Measurements from ENCODE around the gene CORO2B.
"Not testable (repeated sequence)": the region's sequence is repeated elsewhere in the genome, so short reads cannot be mapped to it uniquely, and the experiment has no call there.

Gene CORO2B

GRCh38 chr15:68730976-68731897 lies 152.4 kb downstream of the CORO2B start:
- DNase-seq (ENCODE audit: low spot score): no peak

GRCh38 chr15:68732451-68732850 lies 153.7 kb downstream of the CORO2B start:
- no peak for DNase-seq (ENCODE audit: low spot score)

GRCh38 chr15:68733666-68734065 lies 154.9 kb downstream of the CORO2B start:
- no peak for DNase-seq (ENCODE audit: low spot score)

GRCh38 chr15:68734352-68734751 lies 155.6 kb downstream of the CORO2B start:
- no peak for DNase-seq (ENCODE audit: low spot score)

DNA sequence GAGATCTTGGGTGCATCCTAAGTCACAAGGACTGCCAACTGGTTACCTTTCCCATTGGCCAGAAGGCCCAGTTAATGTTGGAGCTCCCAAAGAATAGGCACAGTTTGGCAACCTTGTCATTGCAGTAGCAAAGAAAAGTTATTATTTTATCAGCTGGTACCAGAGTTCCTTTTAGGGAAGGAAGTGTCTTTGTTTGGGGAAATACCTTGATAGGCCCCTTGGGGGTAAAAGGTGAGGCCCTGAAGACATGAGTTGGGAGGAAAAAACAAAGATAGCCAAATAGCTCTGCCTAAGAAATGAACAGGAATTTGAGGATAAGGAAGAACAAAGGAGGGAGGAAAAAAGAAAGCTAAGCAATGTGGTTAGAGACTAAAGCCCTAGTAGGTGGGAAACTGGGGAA lies 156.1 kb downstream of the CORO2B start:
- DNase-seq (ENCODE audit: low spot score): no peak

DNA sequence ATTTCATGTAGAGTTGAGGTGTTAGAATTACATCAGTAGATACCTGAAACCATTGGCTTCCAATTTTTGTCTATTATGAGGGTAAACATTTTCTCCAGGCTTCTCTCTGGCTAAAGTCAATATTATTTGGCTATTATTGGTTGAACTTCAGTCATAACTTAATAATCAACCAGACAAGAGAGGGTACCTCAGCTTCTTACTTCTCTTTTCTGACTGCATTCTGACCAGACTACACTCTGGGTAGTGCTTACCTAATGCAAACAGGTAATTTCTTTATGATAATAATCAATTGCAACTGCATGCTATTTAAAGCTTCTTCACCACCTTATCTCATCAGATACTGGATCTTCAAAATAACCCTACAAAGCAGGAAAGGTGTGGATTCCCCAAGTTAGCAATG lies 156.8 kb downstream of the CORO2B start:
- DNase-seq (ENCODE audit: low spot score): no peak

- no peak for DNase-seq (ENCODE audit: low spot score)
Observed at GRCh38 chr15:68739390-68740080, 160.7 kb downstream of the CORO2B start.

DNA sequence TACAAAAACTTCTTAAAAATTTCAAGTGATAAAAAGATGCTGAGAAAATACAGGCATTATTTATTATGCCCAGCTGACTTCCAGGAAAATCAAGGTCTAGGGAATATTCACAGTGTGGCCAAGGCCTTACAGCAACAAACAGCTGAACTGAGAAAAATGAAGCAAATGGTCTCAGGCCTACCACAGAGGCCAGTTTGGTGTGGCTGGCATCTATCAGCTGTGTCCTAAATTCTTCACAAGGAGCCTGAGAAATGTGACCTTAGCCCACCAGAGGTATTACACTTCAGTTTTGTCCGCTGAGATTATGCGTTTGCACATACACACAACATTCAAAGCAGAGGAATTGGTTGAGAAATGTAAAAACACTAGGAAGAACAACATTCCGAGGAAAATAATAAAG lies 164.5 kb downstream of the CORO2B start:
- no peak for DNase-seq (ENCODE audit: low spot score)

DNA sequence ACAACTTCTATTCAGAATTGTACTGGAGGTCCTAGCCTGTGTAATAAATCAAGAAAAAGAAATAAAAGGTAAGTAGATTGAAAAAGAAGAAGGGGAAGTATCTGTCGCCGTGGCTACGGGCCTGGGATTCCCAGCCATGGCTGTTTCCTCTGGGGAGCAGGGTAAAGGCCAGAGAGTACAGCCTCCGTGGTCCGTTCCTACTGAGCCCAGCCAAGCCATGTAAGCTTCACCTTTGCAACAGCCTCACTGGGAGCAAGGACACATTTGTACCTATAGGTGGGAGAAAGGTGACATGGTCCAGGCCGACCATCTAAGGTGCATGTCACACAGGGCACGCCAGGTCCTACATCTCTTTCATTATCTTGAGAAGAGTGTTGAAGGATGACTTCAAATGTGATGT lies 170.6 kb downstream of the CORO2B start:
- no peak for DNase-seq (ENCODE audit: low spot score)

- no peak for DNase-seq (ENCODE audit: low spot score)
Observed at GRCh38 chr15:68749793-68750192, 171.0 kb downstream of the CORO2B start.

DNA sequence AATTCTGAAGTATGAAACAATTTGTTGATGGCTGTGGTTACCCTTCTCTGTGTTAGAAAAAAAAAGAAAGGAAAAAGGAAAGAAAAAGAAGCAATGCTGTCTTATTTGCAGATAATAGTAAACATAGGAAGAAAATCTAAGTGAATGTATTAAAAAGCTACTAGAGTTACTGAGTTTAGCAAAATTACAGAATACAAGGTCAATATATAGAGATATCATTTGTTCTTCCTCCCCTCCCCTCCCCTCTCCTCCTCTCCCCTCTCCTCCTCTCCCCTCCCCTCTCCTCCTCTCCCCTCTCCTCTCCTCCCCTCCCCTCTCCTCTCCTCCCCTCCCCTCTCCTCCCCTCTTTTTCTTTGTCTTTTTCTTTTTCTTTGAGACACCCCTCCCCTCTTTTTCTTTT lies 172.8 kb downstream of the CORO2B start:
- DNase-seq (ENCODE audit: low spot score): no peak

- no peak for DNase-seq (ENCODE audit: low spot score)
Observed at GRCh38 chr15:68755731-68756130, 176.9 kb downstream of the CORO2B start.

DNA sequence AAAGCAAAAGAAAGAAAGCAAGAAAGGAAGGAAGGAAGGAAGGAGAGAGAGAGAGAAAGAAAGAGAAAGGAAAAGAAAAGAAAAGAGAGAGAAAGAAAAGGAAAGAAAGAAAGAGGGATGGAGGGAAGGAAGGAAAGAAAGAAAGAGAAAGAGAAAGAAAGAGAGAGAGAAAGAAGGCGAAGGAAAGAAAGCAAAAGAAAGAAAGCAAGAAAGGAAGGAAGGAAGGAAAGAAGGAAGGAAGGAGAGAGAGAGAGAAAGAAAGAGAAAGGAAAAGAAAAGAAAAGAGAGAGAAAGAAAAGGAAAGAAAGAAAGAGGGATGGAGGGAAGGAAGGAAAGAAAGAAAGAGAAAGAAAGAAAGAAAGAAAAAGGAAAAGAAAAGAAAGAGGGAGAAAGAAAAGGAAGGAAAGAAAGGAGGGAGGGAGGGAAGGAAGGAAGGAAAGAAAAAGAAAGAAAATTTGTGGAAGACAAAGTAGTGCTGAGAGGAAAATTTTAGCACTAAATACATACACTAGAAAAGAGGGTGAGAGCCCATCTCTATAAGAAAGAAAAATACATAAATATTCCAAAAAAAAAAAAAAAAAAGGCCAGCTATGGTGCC lies 181.3 kb downstream of the CORO2B start:
- not testable (repeated sequence) for DNase-seq (ENCODE audit: low spot score)

GRCh38 chr15:68763063-68763462 lies 184.3 kb downstream of the CORO2B start:
- no peak for DNase-seq (ENCODE audit: low spot score)

DNA sequence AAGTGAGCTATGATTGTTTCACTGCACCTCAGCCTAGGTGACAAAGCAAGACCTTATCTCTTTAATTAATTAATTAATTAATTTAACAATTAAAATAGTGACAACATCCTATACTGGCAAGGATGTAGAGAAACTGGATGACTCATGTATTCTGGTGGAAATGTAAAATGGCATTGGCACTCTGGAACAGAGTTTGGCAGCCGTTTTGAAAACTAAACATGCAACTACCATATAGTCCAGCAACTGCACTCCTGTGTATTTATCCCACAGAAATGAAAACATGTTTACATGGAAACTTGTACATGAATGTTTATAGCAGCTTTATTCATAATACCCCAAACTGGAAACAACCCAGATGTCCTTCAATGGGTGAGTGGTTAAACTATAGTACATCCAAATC lies 185.3 kb downstream of the CORO2B start:
- no peak for DNase-seq (ENCODE audit: low spot score)

- no peak for DNase-seq (ENCODE audit: low spot score)
Observed at GRCh38 chr15:68765602-68766368, 187.0 kb downstream of the CORO2B start.

DNA sequence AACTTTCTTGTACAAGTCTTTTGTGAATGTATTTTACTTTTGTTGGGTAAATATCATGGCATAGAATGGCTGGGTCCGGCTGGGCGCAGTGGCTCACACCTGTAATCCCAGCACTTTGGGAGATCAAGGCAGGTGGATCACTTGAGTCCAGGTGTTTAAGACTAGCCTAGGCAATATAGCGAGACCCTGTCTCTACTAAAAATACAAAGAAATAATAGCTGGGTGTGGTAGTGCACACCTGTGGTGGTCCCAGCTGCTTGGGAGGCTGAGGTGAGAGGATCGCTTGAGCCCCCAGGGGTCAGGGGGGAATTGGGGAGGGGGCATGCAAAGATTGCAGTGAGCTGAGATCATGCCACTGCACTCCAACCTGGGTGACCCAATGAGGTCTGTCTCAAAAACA lies 189.0 kb downstream of the CORO2B start:
- no peak for DNase-seq (ENCODE audit: low spot score)

DNA sequence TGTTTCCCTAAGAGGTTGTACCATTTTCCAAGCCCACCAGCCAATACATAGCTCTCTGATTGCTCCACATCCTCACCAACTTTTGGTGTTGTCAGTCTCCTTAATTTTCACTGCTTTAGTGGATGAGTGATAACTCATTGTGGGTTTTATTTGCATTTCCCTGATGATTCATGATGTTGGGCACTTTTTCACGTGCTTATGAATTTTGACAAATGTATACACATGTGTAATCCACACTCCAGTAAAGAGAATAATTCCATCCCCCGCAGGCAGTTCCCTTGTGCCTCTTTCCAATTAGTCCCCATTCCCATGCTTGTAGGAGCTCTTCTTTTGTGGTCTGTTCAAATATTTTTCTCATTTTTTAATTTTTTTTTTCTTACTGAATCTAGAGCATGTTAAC lies 189.5 kb downstream of the CORO2B start:
- DNase-seq (ENCODE audit: low spot score): no peak

DNA sequence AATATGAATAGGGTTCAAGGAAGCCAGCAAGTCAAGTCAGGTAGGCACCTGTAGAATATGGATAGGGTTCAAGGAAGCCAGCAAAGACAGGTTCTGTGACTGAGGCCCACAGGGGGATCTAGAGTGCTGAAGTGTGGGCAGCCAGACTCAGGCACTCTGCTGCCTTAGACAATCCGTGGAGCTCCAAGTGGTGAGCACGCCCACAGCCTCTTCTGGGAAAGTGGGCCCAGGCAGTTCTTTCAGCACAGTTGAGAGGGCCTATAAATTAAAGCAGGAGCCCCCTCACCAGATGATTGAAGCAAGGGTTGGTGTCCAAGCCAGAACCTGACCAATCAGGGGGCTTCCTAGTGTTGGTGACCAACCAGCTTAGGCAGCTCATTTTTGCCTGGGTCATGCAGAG lies 190.9 kb downstream of the CORO2B start:
- DNase-seq (ENCODE audit: low spot score): no peak

GRCh38 chr15:68770216-68770615 lies 191.4 kb downstream of the CORO2B start:
- no peak for DNase-seq (ENCODE audit: low spot score)

DNA sequence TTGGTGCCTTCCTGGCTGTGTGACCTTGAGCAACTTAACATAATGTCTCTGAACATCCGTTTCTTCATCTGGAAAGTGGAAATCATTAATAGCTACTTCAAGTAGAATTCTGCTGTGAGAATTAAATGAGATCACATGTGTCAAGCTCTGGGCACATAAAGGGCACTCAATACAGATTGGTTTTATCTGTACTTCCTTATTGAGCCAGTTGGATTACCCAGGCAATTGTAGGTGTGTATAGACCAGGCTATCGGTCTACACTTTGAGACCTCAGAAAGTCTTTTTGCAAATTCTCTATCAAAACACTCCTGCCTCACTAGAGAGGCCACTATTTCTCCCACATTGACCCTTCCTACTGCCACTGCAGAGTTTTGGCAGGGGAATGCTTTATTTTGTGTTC lies 194.2 kb downstream of the CORO2B start:
- no peak for DNase-seq (ENCODE audit: low spot score)

GRCh38 chr15:68774120-68774519 lies 195.3 kb downstream of the CORO2B start:
- no peak for DNase-seq (ENCODE audit: low spot score)

Data from NAMALWA (cell line).